Measurements from ENCODE around the gene GSPT1.
"Not testable (repeated sequence)": the region's sequence is repeated elsewhere in the genome, so short reads cannot be mapped to it uniquely, and the experiment has no call there.

GSPT1 gene

GRCh38 chr16:11955713-11956123 lies 40.0 kb upstream of the GSPT1 start:
- H3K4me3 ChIP-seq (ENCODE audit: low read length): no peak overlapping the region
- DNase-seq (ENCODE audit: low read depth): peak; percentile 92

GRCh38 chr16:11953576-11953975 lies 37.8 kb upstream of the GSPT1 start:
- not testable (repeated sequence) for H3K4me3 ChIP-seq (ENCODE audit: low read length); DNase-seq (ENCODE audit: low read depth)

More at GRCh38 chr16:11955713-11956123, 40.0 kb upstream of the GSPT1 start:
- TF ChIP-seq CTCF (IDR thresholded peaks at IDR 0.05; ENCODE audit: insufficient read depth, low read depth, low read length, missing control alignments): no peak

GRCh38 chr16:11950388-11950787 lies 34.6 kb upstream of the GSPT1 start:
- H3K4me3 ChIP-seq (ENCODE audit: low read length): no peak overlapping the region
- no peak for DNase-seq (ENCODE audit: low read depth)
- no peak for TF ChIP-seq CTCF (IDR thresholded peaks at IDR 0.05; ENCODE audit: insufficient read depth, low read depth, low read length, missing control alignments)

- peak; percentile 55 for DNase-seq (ENCODE audit: low read depth)
- TF ChIP-seq CTCF (IDR thresholded peaks at IDR 0.05; ENCODE audit: insufficient read depth, low read depth, low read length, missing control alignments): peak; percentile 58
These were observed 33.8 kb upstream of the GSPT1 start for GRCh38 chr16:11949527-11949926.

GRCh38 chr16:11948819-11949218 lies 33.1 kb upstream of the GSPT1 start:
- no peak for DNase-seq (ENCODE audit: low read depth)
- no peak for TF ChIP-seq CTCF (IDR thresholded peaks at IDR 0.05; ENCODE audit: insufficient read depth, low read depth, low read length, missing control alignments)
- H3K4me3 ChIP-seq (ENCODE audit: low read length): no peak overlapping the region

More at GRCh38 chr16:11949527-11949926, 33.8 kb upstream of the GSPT1 start:
- no peak overlapping the region for H3K4me3 ChIP-seq (ENCODE audit: low read length)

GRCh38 chr16:11946433-11946832 lies 30.7 kb upstream of the GSPT1 start:
- no peak for TF ChIP-seq CTCF (IDR thresholded peaks at IDR 0.05; ENCODE audit: insufficient read depth, low read depth, low read length, missing control alignments)
- no peak for DNase-seq (ENCODE audit: low read depth)
- H3K4me3 ChIP-seq (ENCODE audit: low read length): no peak overlapping the region

GRCh38 chr16:11941945-11942344 lies 26.2 kb upstream of the GSPT1 start, which contains the start of gene NPIPB2:
Gene NPIPB2 (minus strand): TSS chr16:11942045. CDS start chr16:11942045, 0 bp downstream.
- H3K4me3 ChIP-seq (ENCODE audit: low read length); DNase-seq (ENCODE audit: low read depth): not testable (repeated sequence)

- DNase-seq (ENCODE audit: low read depth); H3K4me3 ChIP-seq (ENCODE audit: low read length): not testable (repeated sequence)
These were observed 11.6 kb upstream of the GSPT1 start for GRCh38 chr16:11927350-11927749.

GRCh38 chr16:11924046-11924445 lies 8.3 kb upstream of the GSPT1 start:
- H3K4me3 ChIP-seq (ENCODE audit: low read length); DNase-seq (ENCODE audit: low read depth): not testable (repeated sequence)
